ENCODE results near the gene SLC35G4. TPM values are rescaled to one million over a fixed set of nuclear protein-coding genes. Genes with fewer than 3 reads are reported as not detected.
"Not testable (repeated sequence)": the region's sequence is repeated elsewhere in the genome, so short reads cannot be mapped to it uniquely, and the experiment has no call there.

The SLC35G4 gene
- total RNA-seq, 1 experiment from 2014 or later = not detected

DNA sequence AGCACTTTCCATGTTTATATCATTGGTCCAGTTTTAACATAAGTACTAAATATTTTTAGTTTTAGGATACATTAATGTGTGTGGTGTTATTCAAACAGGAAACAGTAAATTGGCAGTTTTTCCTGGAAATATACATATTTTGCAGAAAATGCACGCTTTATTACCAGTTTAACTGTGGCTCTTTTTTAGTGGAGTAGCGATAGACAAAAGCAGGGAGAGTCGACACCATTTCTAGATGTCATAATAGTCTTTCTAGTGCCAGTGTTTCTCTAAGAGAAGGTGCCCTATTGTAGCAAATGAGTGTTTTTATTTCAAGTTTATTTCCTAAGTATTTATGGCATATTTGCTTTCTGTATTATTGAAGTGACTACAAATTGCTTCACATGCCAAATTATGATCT, 9.1 kb upstream of the SLC35G4 start:
- H3K27ac ChIP-seq (ENCODE audit: low read length) = no peak overlapping the region
- H3K4me1 ChIP-seq (ENCODE audit: control insufficient read depth, insufficient read depth, low read length) = no peaks in the 10 kb centered on the region
- H3K9me3 ChIP-seq (ENCODE audit: control insufficient read depth, insufficient read depth, low read depth, low read length) = no peaks in the 10 kb centered on the region
- POLR2A ChIA-PET = no interaction called here
- BruUV-seq (replicated peaks) = no TSS peak
- H3K27me3 ChIP-seq (ENCODE audit: control insufficient read depth, insufficient read depth, low read length) = no peaks in the 10 kb centered on the region; the same call in 1 of the 2 replicates
- CTCF ChIA-PET = no interaction called here
- DNase-seq (ENCODE audit: low read depth, low spot score) (no peak), ATAC-seq (no peak)
- intact Hi-C loops (cut with micrococcal nuclease; ENCODE audit: unreplicated experiment) = no loop called here
- no peak for TF ChIP-seq SIN3A (IDR thresholded peaks at IDR 0.05; ENCODE audit: borderline replicate concordance, insufficient read depth, low read depth, low read length)
- no peak for TF ChIP-seq POLR2AphosphoS5 (IDR thresholded peaks at IDR 0.05; ENCODE audit: low read depth, low read length)
- TF ChIP-seq, protein P1, sequence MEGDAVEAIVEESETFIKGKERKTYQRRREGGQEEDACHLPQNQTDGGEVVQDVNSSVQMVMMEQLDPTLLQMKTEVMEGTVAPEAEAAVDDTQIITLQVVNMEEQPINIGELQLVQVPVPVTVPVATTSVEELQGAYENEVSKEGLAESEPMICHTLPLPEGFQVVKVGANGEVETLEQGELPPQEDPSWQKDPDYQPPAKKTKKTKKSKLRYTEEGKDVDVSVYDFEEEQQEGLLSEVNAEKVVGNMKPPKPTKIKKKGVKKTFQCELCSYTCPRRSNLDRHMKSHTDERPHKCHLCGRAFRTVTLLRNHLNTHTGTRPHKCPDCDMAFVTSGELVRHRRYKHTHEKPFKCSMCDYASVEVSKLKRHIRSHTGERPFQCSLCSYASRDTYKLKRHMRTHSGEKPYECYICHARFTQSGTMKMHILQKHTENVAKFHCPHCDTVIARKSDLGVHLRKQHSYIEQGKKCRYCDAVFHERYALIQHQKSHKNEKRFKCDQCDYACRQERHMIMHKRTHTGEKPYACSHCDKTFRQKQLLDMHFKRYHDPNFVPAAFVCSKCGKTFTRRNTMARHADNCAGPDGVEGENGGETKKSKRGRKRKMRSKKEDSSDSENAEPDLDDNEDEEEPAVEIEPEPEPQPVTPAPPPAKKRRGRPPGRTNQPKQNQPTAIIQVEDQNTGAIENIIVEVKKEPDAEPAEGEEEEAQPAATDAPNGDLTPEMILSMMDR (IDR thresholded peaks at IDR 0.05) = no peak
- TF ChIP-seq TCF7L2 (IDR thresholded peaks at IDR 0.05; ENCODE audit: low read depth, low read length) = no peak
- TF ChIP-seq REST (IDR thresholded peaks at IDR 0.05; ENCODE audit: insufficient read depth in 1 of 2, low read depth in 2 of 2, low read length in 1 of 2) = no peak
- in situ Hi-C loops (cut with HindIII; ENCODE audit: low pct_unique_long_range_greater_than_20kb, low sequenced_read_pairs) = no loop called here
- H3K36me3 ChIP-seq (ENCODE audit: control insufficient read depth, insufficient read depth, low read length) = no peaks in the 10 kb centered on the region
- H3K4me3 ChIP-seq (ENCODE audit: low read depth in 2 of 2, low read length in 2 of 2) = no peak overlapping the region

DNA sequence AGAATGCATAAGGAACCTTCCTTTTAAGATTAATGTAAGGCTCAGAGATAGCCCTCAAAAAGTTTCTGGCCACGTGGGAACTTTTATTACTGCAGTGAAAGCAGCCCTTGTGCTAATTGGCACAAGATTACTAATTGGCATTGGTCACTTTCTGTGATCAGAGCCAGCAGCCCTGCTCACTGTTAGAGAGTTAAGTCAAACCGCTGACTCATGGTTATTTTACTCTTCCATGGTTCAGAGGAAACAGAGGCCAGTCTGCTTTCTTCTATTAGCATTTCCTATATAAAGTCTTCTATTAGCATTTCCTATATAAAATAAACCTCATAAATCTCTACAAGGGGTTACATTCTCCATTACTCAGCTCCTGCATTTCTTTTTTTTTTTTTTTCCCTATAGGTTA, 1.5 kb upstream of the SLC35G4 start:
- in situ Hi-C loops (cut with HindIII; ENCODE audit: low pct_unique_long_range_greater_than_20kb, low sequenced_read_pairs) (no loop called here), intact Hi-C loops (cut with micrococcal nuclease; ENCODE audit: unreplicated experiment) (no loop called here)
- ATAC-seq (no peak), DNase-seq (ENCODE audit: low read depth, low spot score) (no peak)
- Histone ChIP-seq H3K4me3 (ENCODE audit: low read depth in 2 of 2, low read length in 2 of 2) (no peak overlapping the region), H3K27ac (ENCODE audit: low read length) (no peak overlapping the region), H3K9me3 (ENCODE audit: control insufficient read depth, insufficient read depth, low read depth, low read length) (no peaks in the 10 kb centered on the region), H3K36me3 (ENCODE audit: control insufficient read depth, insufficient read depth, low read length) (no peaks in the 10 kb centered on the region), H3K4me1 (ENCODE audit: control insufficient read depth, insufficient read depth, low read length) (no peaks in the 10 kb centered on the region), H3K27me3 (ENCODE audit: control insufficient read depth, insufficient read depth, low read length) (peaks cover 3% of the 10 kb centered on the region; the same call in 1 of the 2 replicates)
- POLR2A ChIA-PET = no interaction called here
- TF ChIP-seq SIN3A (IDR thresholded peaks at IDR 0.05; ENCODE audit: borderline replicate concordance, insufficient read depth, low read depth, low read length) (no peak), TCF7L2 (IDR thresholded peaks at IDR 0.05; ENCODE audit: low read depth, low read length) (no peak), POLR2AphosphoS5 (IDR thresholded peaks at IDR 0.05; ENCODE audit: low read depth, low read length) (no peak), REST (IDR thresholded peaks at IDR 0.05; ENCODE audit: insufficient read depth in 1 of 2, low read depth in 2 of 2, low read length in 1 of 2) (no peak)
- TF ChIP-seq, protein P1 (IDR thresholded peaks at IDR 0.05) = no peak
- CTCF ChIA-PET = no interaction called here
- no TSS peak for BruUV-seq (replicated peaks)

DNA sequence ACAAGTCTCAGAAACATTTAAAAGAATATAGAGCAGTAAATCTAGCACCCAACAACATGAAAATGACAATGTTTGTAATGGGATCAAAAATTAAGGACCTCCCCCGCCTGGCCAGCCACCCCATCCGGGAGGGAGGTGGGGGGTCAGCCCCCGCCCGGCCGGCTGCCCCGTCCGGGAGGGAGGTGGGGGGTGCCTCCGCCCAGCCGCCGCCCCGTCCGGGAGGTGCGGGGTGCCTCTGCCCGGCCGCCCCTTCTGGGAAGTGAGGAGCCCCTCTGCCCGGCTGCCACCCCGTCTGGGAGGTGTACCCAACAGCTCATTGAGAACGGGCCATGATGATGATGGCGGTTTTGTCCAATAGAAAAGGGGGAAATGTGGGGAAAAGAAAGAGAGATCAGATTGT, 778 bp upstream of the SLC35G4 start:
- H3K9me3 ChIP-seq (ENCODE audit: control insufficient read depth, insufficient read depth, low read depth, low read length); POLR2A ChIA-PET; H3K36me3 ChIP-seq (ENCODE audit: control insufficient read depth, insufficient read depth, low read length); DNase-seq (ENCODE audit: low read depth, low spot score); in situ Hi-C loops (cut with HindIII; ENCODE audit: low pct_unique_long_range_greater_than_20kb, low sequenced_read_pairs); H3K4me1 ChIP-seq (ENCODE audit: control insufficient read depth, insufficient read depth, low read length); CTCF ChIA-PET; intact Hi-C loops (cut with micrococcal nuclease; ENCODE audit: unreplicated experiment); H3K27ac ChIP-seq (ENCODE audit: low read length); H3K4me3 ChIP-seq (ENCODE audit: low read depth in 2 of 2, low read length in 2 of 2); H3K27me3 ChIP-seq (ENCODE audit: control insufficient read depth, insufficient read depth, low read length); ATAC-seq; BruUV-seq (replicated peaks): not testable (repeated sequence)

DNA sequence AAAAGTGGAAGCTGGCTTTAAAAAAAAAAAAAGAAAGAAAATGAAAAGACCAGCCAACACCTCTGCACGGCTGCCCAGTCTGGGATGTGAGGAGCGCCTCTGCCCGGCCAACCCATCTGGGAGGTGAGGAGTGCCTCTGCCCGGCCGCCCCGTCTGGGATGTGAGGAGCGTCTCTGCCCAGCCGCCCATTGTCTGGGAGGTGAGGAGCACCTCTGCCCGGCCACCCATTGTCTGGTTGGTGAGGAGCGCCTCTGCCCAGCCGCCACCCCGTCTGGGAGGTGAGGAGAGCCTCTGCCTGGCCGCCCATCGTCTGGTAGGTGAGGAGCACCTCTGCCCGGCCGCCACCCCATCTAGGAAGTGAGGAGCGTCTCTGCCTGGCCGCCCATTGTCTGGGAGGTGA, 3.7 kb downstream of the SLC35G4 start:
- H3K4me3 ChIP-seq (ENCODE audit: low read depth in 2 of 2, low read length in 2 of 2); H3K27me3 ChIP-seq (ENCODE audit: control insufficient read depth, insufficient read depth, low read length); CTCF ChIA-PET; POLR2A ChIA-PET; in situ Hi-C loops (cut with HindIII; ENCODE audit: low pct_unique_long_range_greater_than_20kb, low sequenced_read_pairs); BruUV-seq (replicated peaks); ATAC-seq; H3K4me1 ChIP-seq (ENCODE audit: control insufficient read depth, insufficient read depth, low read length); intact Hi-C loops (cut with micrococcal nuclease; ENCODE audit: unreplicated experiment); DNase-seq (ENCODE audit: low read depth, low spot score); H3K27ac ChIP-seq (ENCODE audit: low read length); H3K36me3 ChIP-seq (ENCODE audit: control insufficient read depth, insufficient read depth, low read length); H3K9me3 ChIP-seq (ENCODE audit: control insufficient read depth, insufficient read depth, low read depth, low read length): not testable (repeated sequence)

Measured in Panc1 (cell line).